CD14-positive monocyte (primary cell): ENCODE results near the gene MED7. TPM values are rescaled to one million over a fixed set of nuclear protein-coding genes. Genes with fewer than 3 reads are reported as not detected.

Experiments used
- DNase-seq, 3 donors: peaks; one replicate each; pipeline ENCODE4 v3.0.0-alpha.2; 2011 to 2022
- H2AFZ ChIP-seq: 2 replicates; pipeline ENCODE4 v1.6.0; 2012; ENCODE audit warnings: mild to moderate bottlenecking, low read depth, low read length, inconsistent platforms; ENCODE audit not compliant: insufficient read depth, poor library complexity, severe bottlenecking
- H3K27ac ChIP-seq, 2 donors: 1 replicate in 1 of 2; 2 replicates in 1 of 2; pipeline ENCODE4 v1.5.1; 2012 to 2013; ENCODE audit warnings: low read length in 2 of 2, control low read depth in 1 of 2, inconsistent platforms in 1 of 2, low read depth in 1 of 2, mild to moderate bottlenecking in 1 of 2
- H3K27me3 ChIP-seq, 2 donors: one replicate each; pipeline versions ENCODE4 v1.6.0 to v1.6.1; 2011 to 2013; ENCODE audit warnings: low read length in 2 of 2; ENCODE audit not compliant: control insufficient read depth in 2 of 2, insufficient read depth in 2 of 2
- H3K36me3 ChIP-seq, 2 donors: replicated peaks in 1 of 2; 1 replicate in 1 of 2; 2 replicates in 1 of 2; pipeline versions ENCODE4 v1.5.1 to v1.6.1; 2012 to 2013; ENCODE audit warnings: low read length in 2 of 2, control low read depth in 1 of 2, inconsistent platforms in 1 of 2, mild to moderate bottlenecking in 1 of 2; ENCODE audit not compliant: insufficient read depth in 2 of 2, control insufficient read depth in 1 of 2
- H3K4me1 ChIP-seq, 2 donors: 1 replicate in 1 of 2; 2 replicates in 1 of 2; pipeline versions ENCODE4 v1.5.1 to v1.6.1; 2012 to 2013; ENCODE audit warnings: low read length in 2 of 2, control low read depth in 1 of 2, inconsistent platforms in 1 of 2, mild to moderate bottlenecking in 1 of 2, moderate library complexity in 1 of 2; ENCODE audit not compliant: insufficient read depth in 2 of 2, control insufficient read depth in 1 of 2
- H3K4me2 ChIP-seq: replicated peaks from 2 replicates; pipeline ENCODE3; 2012; ENCODE audit warnings: low read length, moderate library complexity, mild to moderate bottlenecking; ENCODE audit not compliant: poor library complexity, severe bottlenecking; ENCODE audit errors: extremely low read depth
- H3K4me3 ChIP-seq, 3 experiments: fragments of 200-600 bp in 1 of 3; sonication (generic) in 1 of 3; replicated peaks in 1 of 3; 1 replicate in 2 of 3; 2 replicates in 1 of 3; pipeline ENCODE4 v1.5.1; 2011 to 2013; ENCODE audit warnings: low read length in 3 of 3, mild to moderate bottlenecking in 3 of 3, control low read depth in 2 of 3, low read depth in 2 of 3, inconsistent platforms in 1 of 3, moderate library complexity in 1 of 3
- H3K79me2 ChIP-seq: 2 replicates; pipeline ENCODE4 v1.6.0; 2012; ENCODE audit warnings: mild to moderate bottlenecking, control low read depth, inconsistent platforms, low read length, moderate library complexity; ENCODE audit not compliant: insufficient read depth
- H3K9ac ChIP-seq: 2 replicates; pipeline ENCODE4 v1.6.0; 2017; ENCODE audit warnings: low read length, mild to moderate bottlenecking; ENCODE audit not compliant: insufficient read depth, poor library complexity, severe bottlenecking
- H3K9me3 ChIP-seq, 2 donors: replicated peaks in 1 of 2; 1 replicate in 1 of 2; 2 replicates in 1 of 2; pipeline versions ENCODE4 v1.5.1 to v1.6.1; 2012 to 2013; ENCODE audit warnings: low read length in 2 of 2, control low read depth in 1 of 2; ENCODE audit not compliant: control insufficient read depth in 1 of 2, insufficient read depth in 1 of 2
- H4K20me1 ChIP-seq: 2 replicates; pipeline ENCODE4 v1.6.0; 2012; ENCODE audit warnings: mild to moderate bottlenecking, low read length, control low read depth, moderate library complexity; ENCODE audit not compliant: insufficient read depth
- H3K27ac Mint-ChIP-seq, 7 donors: one replicate each; pipeline ENCODE4 v1.8.0; 2020; ENCODE audit warnings: mild to moderate bottlenecking in 7 of 7, mixed read lengths in 7 of 7, moderate library complexity in 6 of 7, inconsistent platforms in 2 of 7
- H3K27me3 Mint-ChIP-seq, 3 donors: one replicate each; pipeline ENCODE4 v1.8.0; 2021 to 2022; ENCODE audit warnings: low read depth in 3 of 3, mild to moderate bottlenecking in 3 of 3, mixed read lengths in 3 of 3, moderate library complexity in 3 of 3, inconsistent platforms in 1 of 3
- H3K36me3 Mint-ChIP-seq, 2 donors: one replicate each; pipeline ENCODE4 v1.8.0; 2020; ENCODE audit warnings: mixed read lengths in 2 of 2, inconsistent platforms in 1 of 2, mild to moderate bottlenecking in 1 of 2
- H3K4me1 Mint-ChIP-seq: one replicate; pipeline ENCODE4 v1.8.0; 2020; ENCODE audit warnings: mild to moderate bottlenecking, mixed read lengths
- H3K4me3 Mint-ChIP-seq, 2 donors: one replicate each; pipeline ENCODE4 v1.8.0; 2020; ENCODE audit warnings: mild to moderate bottlenecking in 2 of 2, mixed read lengths in 2 of 2, moderate library complexity in 1 of 2
- H3K9me3 Mint-ChIP-seq, 7 donors: one replicate each; pipeline ENCODE4 v1.8.0; 2020 to 2022; ENCODE audit warnings: mixed read lengths in 7 of 7, mild to moderate bottlenecking in 6 of 7, moderate library complexity in 6 of 7, inconsistent platforms in 2 of 7
- CTCF ChIP-seq: fragments of 200-600 bp; IDR thresholded peaks from one replicate; pipeline ENCODE4 v1.8.0; 2022; ENCODE audit warnings: antibody characterized with exemption, mild to moderate bottlenecking
- WGBS: methylation state at CpG from one replicate; pipeline ENCODE4 v1.1.5; 2013; ENCODE audit warnings: missing lambda C conversion rate; ENCODE audit not compliant: insufficient coverage; 5-methylcytosine and 5-hydroxymethylcytosine counted together
- intact Hi-C, 2 donors: fragments of 100-400 bp; cut with micrococcal nuclease; formaldehyde crosslinking; loops; one replicate each; pipeline versions ENCODE4 v1.15.0 to v1.15.1; 2023
- polyA plus RNA-seq, 3 donors: library from polyadenylated mRNA; depleted of rRNA in 1 of 3; unstranded in 2 of 3; stranded (reverse) in 1 of 3; fragments of 300-500 nt in 2 of 3; fragments of >200 nt in 1 of 3; fragmentation: Illumina TruSeq in 2 of 3; gene quantifications; 1 replicate in 2 of 3; 2 replicates in 1 of 3; pipeline ENCODE4 v1.2.3, GENCODE V29; 2012 to 2021

The MED7 gene
- polyA plus RNA-seq, 3 donors = 5.9 to 13.0 (median 11.9) TPM

DNA sequence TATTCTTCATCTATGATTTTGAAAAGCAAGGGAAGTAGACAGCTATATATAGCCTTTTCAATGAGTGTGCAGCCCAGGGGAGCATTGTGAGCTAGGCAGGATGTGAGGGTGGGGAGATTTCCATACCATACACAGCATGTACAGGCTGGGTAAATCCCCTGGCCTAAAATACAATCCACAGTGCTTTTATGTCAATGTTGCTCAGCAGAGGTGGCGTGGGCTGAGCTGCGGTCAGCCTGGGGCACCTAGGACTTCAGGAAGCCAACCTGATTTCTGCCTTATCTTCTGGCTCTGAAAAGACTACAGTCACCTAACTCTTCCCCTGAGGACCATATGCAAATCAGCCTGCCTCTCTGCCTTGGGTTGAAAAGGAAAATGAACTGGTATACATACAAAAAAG is 29.7 kb upstream of the MED7 start:
- no peak for DNase-seq
- intact Hi-C loops = no loop called here
- Mint-ChIP-seq H3K9me3 (peaks cover 3 to 14% (median 9%) of the 10 kb centered on the region in 7 donors), H3K4me1 (no peaks in the 10 kb centered on the region), H3K27me3 (peaks cover 2 to 10% (median 4%) of the 10 kb centered on the region in 3 donors), H3K27ac (no peak overlapping the region), H3K36me3 (no peaks in the 10 kb centered on the region), H3K4me3 (no peak overlapping the region)
- Histone ChIP-seq H3K9ac (no peak overlapping the region), H3K4me3 (no peak overlapping the region), H3K36me3 (no peaks in the 10 kb centered on the region), H3K4me1 (no peaks in the 10 kb centered on the region), H3K79me2 (no peaks in the 10 kb centered on the region), H3K9me3 (peaks cover 0 to 3% of the 10 kb centered on the region in 2 donors), H3K27me3 (no peaks in the 10 kb centered on the region), H4K20me1 (no peaks in the 10 kb centered on the region), H3K27ac (no peak overlapping the region), H3K4me2 (no peak overlapping the region), H2AFZ (no peak overlapping the region)
- no peak for TF ChIP-seq CTCF
- WGBS = 30% methylated on average over 2 of the region's 2 CpGs

- no peaks in the 10 kb centered on the region for H4K20me1 ChIP-seq
- no peaks in the 10 kb centered on the region for H3K4me1 Mint-ChIP-seq
- H3K9me3 ChIP-seq = peaks cover 0 to 3% of the 10 kb centered on the region in 2 donors
- H3K27ac Mint-ChIP-seq = no peak overlapping the region
- no peak overlapping the region for H3K27ac ChIP-seq
- H3K9me3 Mint-ChIP-seq = peaks cover 3 to 15% (median 9%) of the 10 kb centered on the region in 7 donors
- no peak overlapping the region for H3K4me3 Mint-ChIP-seq
- TF ChIP-seq CTCF = no peak
- H3K36me3 Mint-ChIP-seq = no peaks in the 10 kb centered on the region
- no peaks in the 10 kb centered on the region for H3K4me1 ChIP-seq
- 81% methylated on average over 3 of the region's 5 CpGs for WGBS
- no peak overlapping the region for H3K4me2 ChIP-seq
- H3K79me2 ChIP-seq = no peaks in the 10 kb centered on the region
- no peak overlapping the region for H2AFZ ChIP-seq
- H3K4me3 ChIP-seq = no peak overlapping the region
- H3K27me3 Mint-ChIP-seq = peaks cover 2 to 13% (median 4%) of the 10 kb centered on the region in 3 donors
- no peak overlapping the region for H3K9ac ChIP-seq
- no peak for DNase-seq
- intact Hi-C loops = no loop called here
- no peaks in the 10 kb centered on the region for H3K36me3 ChIP-seq
- no peaks in the 10 kb centered on the region for H3K27me3 ChIP-seq
Measured at GRCh38 chr5:157168286-157168685, 25.6 kb upstream of the MED7 start.
